K562 (cell line): ENCODE measurements around the gene PPP1R13B.
"Not testable (repeated sequence)": the region's sequence is repeated elsewhere in the genome, so short reads cannot be mapped to it uniquely, and the experiment has no call there.

Source experiments
- CBX5 ChIP-seq: IDR thresholded peaks from 2 replicates; pipeline ENCODE4 v1.6.1; 2014; ENCODE audit warnings: low read depth, borderline replicate concordance
- CTCF ChIP-seq, 3 experiments: IDR thresholded peaks in 2 of 3; conservative IDR thresholded peaks in 1 of 3; 2 replicates each; pipeline ENCODE4 v1.5.1; 2011 to 2012; ENCODE audit warnings: low read length in 3 of 3, mild to moderate bottlenecking in 3 of 3, control low read depth in 2 of 3, improper control_type of control experiment in 1 of 3, inconsistent platforms in 1 of 3, low read depth in 1 of 3, mixed read lengths in 1 of 3, moderate library complexity in 1 of 3; ENCODE audit not compliant: insufficient read depth in 2 of 3
- ESRRA ChIP-seq: fragments of 450-650 bp; IDR thresholded peaks from 2 replicates; pipeline ENCODE4 v1.6.1; 2014; ENCODE audit warnings: low read depth, mild to moderate bottlenecking, moderate library complexity, borderline replicate concordance
- ETS2 ChIP-seq: IDR thresholded peaks from 2 replicates; pipeline ENCODE4 v1.6.1; 2016; ENCODE audit warnings: borderline replicate concordance, missing genetic modification characterization, mild to moderate bottlenecking, moderate library complexity, missing compliant biosample characterization; ENCODE audit not compliant: poor library complexity, severe bottlenecking
- PREB ChIP-seq: sonication (generic); formaldehyde crosslinking; IDR thresholded peaks from 2 replicates; pipeline ENCODE4 v1.8.1; 2023; ENCODE audit warnings: mild to moderate bottlenecking, missing genetic modification reagents
- SIN3B ChIP-seq: fragments of 450-650 bp; IDR thresholded peaks from 2 replicates; pipeline ENCODE4 v1.6.1; 2017; ENCODE audit warnings: low read depth, mild to moderate bottlenecking, moderate library complexity

- TF ChIP-seq ESRRA; PREB; CBX5; SIN3B; ETS2 (tag): not testable (repeated sequence)
- peak in 2 of 3 experiments; percentile 7 to 13; a peak in 1 of 6 replicates for TF ChIP-seq CTCF (IDR thresholded peaks at IDR 0.05 in 2 of 3, conservative IDR thresholded peaks at IDR 0.05 in 1 of 3; ENCODE audit: insufficient read depth in 2 of 3, low read depth in 1 of 3, low read length in 3 of 3)
These were observed 54.2 kb downstream of the PPP1R13B start for GRCh38 chr14:103793192-103793591.
